Superior temporal gyrus (tissue), 1 donor: ENCODE data around the gene CD82.
"Not testable (repeated sequence)": the region's sequence is repeated elsewhere in the genome, so short reads cannot be mapped to it uniquely, and the experiment has no call there.

Experiments used
- DNase-seq: peaks from one replicate; pipeline ENCODE4 v3.0.0-alpha.2; 2016; ENCODE audit errors: extremely low spot score

The CD82 gene

GRCh38 chr11:44533921-44534711, 31.3 kb upstream of the CD82 start:
- DNase-seq, result no peak

GRCh38 chr11:44535191-44535980, 30.1 kb upstream of the CD82 start:
- DNase-seq, result no peak

- DNase-seq, result no peak
Observed at GRCh38 chr11:44536788-44537516, 28.5 kb upstream of the CD82 start.

- DNase-seq, result no peak
Observed at GRCh38 chr11:44537679-44538078, 27.8 kb upstream of the CD82 start.

GRCh38 chr11:44538375-44539054, 26.9 kb upstream of the CD82 start:
- peak; percentile 91 for DNase-seq

- no peak for DNase-seq
Observed at GRCh38 chr11:44539971-44540370, 25.5 kb upstream of the CD82 start.

DNA sequence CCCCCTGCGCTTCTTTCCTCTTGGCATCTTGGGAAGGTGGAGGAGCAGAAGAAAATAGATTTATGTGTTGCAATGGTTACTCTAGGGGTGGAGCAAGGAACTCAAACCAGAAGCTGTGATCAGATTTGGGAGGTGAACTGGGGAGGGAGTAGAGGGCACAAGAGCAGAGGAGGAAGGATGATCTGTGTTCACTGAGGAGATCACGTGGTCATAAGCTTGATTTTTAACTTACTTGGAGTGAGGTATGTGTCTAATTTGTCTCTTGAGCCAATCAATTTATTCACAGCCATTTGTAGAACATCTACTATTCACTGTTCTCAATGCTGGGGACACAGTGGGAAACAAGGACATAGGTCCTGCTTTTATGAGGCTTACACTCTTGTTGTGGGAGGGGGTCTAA, 24.8 kb upstream of the CD82 start:
- no peak for DNase-seq

DNA sequence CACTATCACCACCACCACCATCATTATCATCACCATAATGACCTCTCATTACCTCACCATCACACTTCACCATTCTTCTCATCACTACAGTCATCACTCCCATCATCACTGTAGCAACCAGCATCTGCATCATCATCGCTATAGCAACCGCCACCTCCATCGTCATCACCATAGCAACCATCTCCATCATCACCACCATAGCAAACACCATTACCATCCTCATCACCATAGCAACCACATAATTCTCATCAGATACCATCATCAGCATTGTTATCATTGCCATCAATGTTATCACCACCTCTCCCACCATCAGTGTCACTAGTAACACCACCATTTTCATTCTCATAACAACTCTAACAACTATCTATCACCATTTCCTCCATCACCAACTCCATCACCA, 23.1 kb upstream of the CD82 start:
- no peak for DNase-seq

- not testable (repeated sequence) for DNase-seq
Observed at GRCh38 chr11:44546984-44547383, 18.5 kb upstream of the CD82 start.

DNA sequence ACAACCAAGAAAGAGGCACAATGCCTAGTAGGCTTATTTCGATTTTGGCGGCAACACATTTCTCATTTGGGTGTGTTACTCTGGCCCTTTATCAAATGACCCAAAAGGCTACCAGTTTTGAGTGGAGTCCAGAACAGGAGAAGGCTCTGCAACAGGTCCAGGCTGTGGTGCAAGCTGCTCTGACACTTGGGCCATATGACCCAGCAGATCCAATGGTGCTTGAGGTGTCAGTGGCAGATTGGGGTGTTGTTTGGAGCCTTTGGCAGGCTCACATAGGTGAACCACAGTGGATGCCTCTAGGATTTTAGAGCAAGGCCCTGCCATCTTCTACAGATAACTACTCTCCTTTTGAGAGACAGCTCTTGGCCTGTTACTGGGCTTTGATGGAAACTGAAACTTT, 17.9 kb upstream of the CD82 start:
- DNase-seq, result not testable (repeated sequence)

DNA sequence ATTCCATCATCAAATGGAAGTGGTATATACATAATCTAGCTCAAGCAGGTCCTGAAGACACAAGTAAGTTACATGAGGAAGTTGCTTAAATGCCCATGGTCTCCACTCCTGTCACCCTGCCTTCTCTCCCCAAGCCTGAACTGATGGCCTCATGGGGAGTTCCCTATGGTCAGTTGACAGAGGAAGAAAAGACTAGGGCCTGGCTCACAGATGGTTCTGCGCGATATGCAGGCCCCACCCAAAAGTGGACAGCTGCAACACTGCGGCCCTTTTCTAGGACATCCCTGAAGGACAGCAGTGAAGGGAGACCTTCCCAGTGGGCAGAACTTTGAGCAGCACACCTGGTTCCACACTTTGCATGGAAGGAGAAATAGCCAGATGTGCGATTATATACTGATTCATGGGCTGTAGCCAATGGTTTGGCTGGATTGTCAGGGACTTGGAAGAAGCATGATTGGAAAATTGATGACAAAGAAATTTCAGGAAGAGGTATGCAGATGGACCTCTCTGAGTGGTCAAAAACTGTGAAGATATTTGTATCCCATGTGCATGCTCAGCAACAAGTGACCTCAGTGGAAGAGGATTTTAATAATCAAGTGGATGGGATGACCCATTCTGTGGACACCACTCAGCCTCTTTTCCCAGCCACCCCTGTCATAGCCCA, 17.3 kb upstream of the CD82 start:
- no peak for DNase-seq

- not testable (repeated sequence) for DNase-seq
Observed at GRCh38 chr11:44548961-44549749, 16.3 kb upstream of the CD82 start.

DNA sequence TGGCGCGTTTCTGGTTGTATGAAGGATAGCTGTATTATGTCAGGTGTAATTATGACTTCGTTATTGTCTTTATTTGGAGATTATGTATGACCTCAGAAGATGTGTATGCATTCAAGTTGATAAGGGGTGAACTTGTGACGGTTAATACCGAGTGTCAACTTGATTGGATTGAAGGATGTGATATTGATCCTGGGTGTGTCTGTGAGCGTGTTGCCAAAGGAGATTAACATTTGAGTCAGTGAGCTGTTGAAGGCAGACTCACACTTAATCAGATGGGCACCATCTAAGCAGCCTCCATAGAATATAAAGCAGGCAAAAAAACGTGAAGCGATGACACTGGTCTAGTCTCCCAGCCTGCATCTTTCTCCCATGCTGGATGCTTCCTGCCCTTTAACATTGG, 15.3 kb upstream of the CD82 start:
- no peak for DNase-seq

DNA sequence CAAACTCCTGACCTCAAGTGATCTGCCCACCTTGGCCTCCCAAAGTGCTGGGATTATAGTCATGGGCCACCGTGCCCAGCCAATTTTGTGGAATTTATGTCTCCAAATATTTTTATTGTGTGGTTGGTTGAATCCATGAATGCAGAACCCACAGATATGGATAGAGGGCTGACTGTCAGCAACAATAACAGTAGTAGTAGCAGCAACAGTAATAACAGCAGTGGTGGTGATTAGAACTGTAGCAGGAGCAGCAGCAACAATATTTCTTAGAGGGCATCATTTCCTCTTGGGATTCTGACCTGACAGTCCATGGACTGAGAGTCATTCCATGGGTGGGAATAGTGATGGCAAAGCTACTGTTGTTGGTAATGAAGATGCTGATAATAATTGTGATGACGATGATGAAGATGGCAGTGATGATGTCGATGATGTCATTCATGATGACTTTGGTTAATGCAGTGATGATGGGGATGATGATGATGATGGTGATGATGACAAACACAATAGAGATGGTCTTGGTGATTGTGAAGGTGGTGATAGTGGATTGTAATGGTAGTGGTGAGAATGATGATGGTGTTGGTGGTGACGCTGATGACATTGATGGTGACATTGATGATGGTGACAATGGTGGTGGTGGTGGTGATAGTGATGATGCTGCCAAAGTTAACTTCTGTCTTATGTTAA, 13.9 kb upstream of the CD82 start:
- DNase-seq, result no peak

GRCh38 chr11:44555031-44555800, 10.2 kb upstream of the CD82 start:
- DNase-seq, result no peak

DNA sequence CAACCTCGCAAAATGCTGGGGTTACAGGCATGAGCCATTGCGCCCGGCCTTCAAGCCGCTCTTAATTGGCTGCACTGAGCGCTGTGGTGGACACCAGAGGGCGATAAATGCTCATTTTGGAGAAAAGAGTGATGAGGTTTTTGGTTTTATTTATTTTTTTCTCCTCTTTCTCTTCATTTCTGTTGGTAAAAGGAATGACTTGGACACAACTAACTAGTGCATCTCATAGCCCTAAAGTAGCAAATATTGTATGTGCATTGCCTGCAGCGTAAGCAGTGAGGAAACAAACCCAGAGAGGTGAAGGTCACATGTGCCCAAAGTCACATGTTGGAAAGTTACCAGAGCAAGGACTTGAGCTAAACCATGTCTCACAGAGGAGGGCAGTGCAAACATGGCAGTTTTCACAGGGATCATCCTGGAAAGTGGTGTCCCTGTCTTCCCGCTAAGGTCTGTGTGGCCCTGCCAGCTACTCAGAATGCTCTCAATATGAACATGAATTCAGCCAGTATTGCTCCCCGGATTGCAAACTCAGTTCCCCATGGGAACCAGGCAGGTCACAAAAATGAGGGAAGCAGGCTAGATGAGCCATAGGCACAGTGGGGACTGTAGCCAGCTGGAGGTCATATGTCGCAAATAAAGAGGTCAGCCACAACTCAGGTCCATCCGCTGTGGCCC, 8.6 kb upstream of the CD82 start:
- peak; percentile 91 for DNase-seq

DNA sequence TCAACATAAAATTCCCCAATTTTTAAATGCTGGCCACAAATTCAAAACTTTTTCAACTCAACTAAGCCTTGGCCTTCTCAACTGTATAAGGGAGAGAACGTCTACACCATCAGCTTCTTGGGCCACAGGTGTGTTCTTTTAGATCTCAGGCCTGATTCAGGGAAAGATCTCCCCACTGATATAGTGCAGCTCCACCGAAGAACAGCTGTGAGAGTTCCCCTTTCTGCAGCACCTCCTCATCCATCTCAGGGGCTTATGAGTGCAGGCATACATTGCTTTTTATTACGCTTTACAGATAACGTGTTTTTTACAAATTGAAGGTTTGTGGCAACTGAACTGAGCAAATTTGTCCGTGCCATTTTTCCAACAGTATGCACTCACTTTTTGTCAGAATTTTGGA, 8.0 kb upstream of the CD82 start:
- DNase-seq, result no peak

- no peak for DNase-seq
Observed at GRCh38 chr11:44559207-44559939, 6.1 kb upstream of the CD82 start.
